Mesothelial cell of epicardium (in vitro differentiated cells): ENCODE results near the gene SFT2D3. TPM values are rescaled to one million over a fixed set of nuclear protein-coding genes. Genes with fewer than 3 reads are reported as not detected.

Source experiments
- DNase-seq, 2 experiments: peaks; one replicate each; pipeline ENCODE4 v3.0.0; 2021; ENCODE audit warnings: low spot score in 2 of 2; ENCODE audit not compliant: unreplicated experiment in 2 of 2
- H3K27ac Mint-ChIP-seq: 2 replicates; pipeline ENCODE4 v1.8.0; 2021; ENCODE audit warnings: mixed read lengths
- H3K27me3 Mint-ChIP-seq: 2 replicates; pipeline ENCODE4 v1.8.0; 2021; ENCODE audit warnings: low read depth, mixed read lengths
- H3K36me3 Mint-ChIP-seq: 2 replicates; pipeline ENCODE4 v1.8.0; 2021; ENCODE audit warnings: mixed read lengths
- H3K4me1 Mint-ChIP-seq: 2 replicates; pipeline ENCODE4 v1.8.0; 2021; ENCODE audit warnings: mixed read lengths
- H3K4me3 Mint-ChIP-seq: 2 replicates; pipeline ENCODE4 v1.8.0; 2021; ENCODE audit warnings: mild to moderate bottlenecking, moderate library complexity, mixed read lengths
- H3K9me3 Mint-ChIP-seq: 2 replicates; pipeline ENCODE4 v1.8.0; 2021; ENCODE audit warnings: mixed read lengths
- total RNA-seq: library from RNA; stranded (reverse); gene quantifications from 3 replicates; pipeline ENCODE4 v1.2.1, GENCODE V29; 2021
- TF ChIP-seq, protein P1 (sequence below): fragments of 200-600 bp; sonication (generic); IDR thresholded peaks from one replicate; pipeline ENCODE4 v1.5.0; 2021; ENCODE audit warnings: antibody characterized with exemption; ENCODE audit not compliant: unreplicated experiment

SFT2D3 gene
- total RNA-seq, 1 donor from 2014 or later, result 12.9 TPM

- Mint-ChIP-seq H3K36me3 (peaks cover 18% of the 10 kb centered on the region), H3K4me3 (no peak overlapping the region), H3K27ac (no peak overlapping the region), H3K4me1 (no peaks in the 10 kb centered on the region), H3K9me3 (no peaks in the 10 kb centered on the region), H3K27me3 (no peaks in the 10 kb centered on the region)
- TF ChIP-seq, protein P1, sequence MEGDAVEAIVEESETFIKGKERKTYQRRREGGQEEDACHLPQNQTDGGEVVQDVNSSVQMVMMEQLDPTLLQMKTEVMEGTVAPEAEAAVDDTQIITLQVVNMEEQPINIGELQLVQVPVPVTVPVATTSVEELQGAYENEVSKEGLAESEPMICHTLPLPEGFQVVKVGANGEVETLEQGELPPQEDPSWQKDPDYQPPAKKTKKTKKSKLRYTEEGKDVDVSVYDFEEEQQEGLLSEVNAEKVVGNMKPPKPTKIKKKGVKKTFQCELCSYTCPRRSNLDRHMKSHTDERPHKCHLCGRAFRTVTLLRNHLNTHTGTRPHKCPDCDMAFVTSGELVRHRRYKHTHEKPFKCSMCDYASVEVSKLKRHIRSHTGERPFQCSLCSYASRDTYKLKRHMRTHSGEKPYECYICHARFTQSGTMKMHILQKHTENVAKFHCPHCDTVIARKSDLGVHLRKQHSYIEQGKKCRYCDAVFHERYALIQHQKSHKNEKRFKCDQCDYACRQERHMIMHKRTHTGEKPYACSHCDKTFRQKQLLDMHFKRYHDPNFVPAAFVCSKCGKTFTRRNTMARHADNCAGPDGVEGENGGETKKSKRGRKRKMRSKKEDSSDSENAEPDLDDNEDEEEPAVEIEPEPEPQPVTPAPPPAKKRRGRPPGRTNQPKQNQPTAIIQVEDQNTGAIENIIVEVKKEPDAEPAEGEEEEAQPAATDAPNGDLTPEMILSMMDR, result no peak
- no peak for DNase-seq
These were observed 14.6 kb downstream of the SFT2D3 start for GRCh38 chr2:127715778-127716449.

GRCh38 chr2:127718271-127718670, 17.0 kb downstream of the SFT2D3 start:
- Mint-ChIP-seq H3K4me1 (no peaks in the 10 kb centered on the region), H3K27me3 (no peaks in the 10 kb centered on the region), H3K4me3 (no peak overlapping the region), H3K36me3 (peaks cover 31% of the 10 kb centered on the region), H3K9me3 (no peaks in the 10 kb centered on the region), H3K27ac (no peak overlapping the region)
- DNase-seq, result no peak
- TF ChIP-seq, protein P1, result no peak

GRCh38 chr2:127719301-127720218, 18.3 kb downstream of the SFT2D3 start:
- TF ChIP-seq, protein P1, result no peak
- Mint-ChIP-seq H3K4me3 (no peak overlapping the region), H3K4me1 (no peaks in the 10 kb centered on the region), H3K36me3 (peaks cover 32% of the 10 kb centered on the region), H3K27ac (no peak overlapping the region), H3K9me3 (no peaks in the 10 kb centered on the region), H3K27me3 (no peaks in the 10 kb centered on the region)
- DNase-seq, result no peak

DNA sequence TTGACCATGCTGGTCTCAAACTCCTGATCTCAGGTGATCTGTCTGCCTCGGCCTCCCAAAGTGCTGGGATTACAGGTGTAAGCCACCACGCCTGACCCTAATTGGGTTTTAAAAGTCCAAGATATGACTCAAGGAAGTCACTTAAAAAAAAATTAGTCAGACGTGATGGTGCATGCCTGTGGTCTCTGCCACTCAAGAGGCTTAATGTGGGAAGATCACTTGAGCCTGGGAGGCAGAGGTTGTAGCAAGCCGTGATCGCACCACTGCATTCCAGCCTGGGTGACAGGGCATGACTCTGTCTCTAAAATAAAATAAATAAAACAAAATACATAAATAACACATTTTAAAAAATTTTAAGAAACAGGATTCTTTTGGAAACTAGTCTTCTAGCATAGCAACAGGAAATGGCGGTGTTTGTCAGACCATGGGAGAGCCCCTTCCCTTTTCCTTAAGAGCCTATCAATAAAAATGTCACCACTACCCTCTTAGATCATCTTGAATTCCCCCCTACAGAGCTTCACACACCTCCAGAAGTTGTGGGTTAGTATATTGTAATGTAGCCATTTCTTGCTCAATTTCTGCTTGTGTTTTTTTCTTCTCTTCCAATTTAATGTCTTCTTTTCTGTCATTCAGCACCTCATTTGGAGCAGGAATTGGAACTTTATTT, 20.1 kb downstream of the SFT2D3 start:
- H3K27me3 Mint-ChIP-seq, result no peaks in the 10 kb centered on the region
- no peak for DNase-seq
- peaks cover 40% of the 10 kb centered on the region for H3K36me3 Mint-ChIP-seq
- no peaks in the 10 kb centered on the region for H3K4me1 Mint-ChIP-seq
- no peak overlapping the region for H3K27ac Mint-ChIP-seq
- TF ChIP-seq, protein P1, result no peak
- no peak overlapping the region for H3K4me3 Mint-ChIP-seq
- no peaks in the 10 kb centered on the region for H3K9me3 Mint-ChIP-seq

GRCh38 chr2:127721978-127722355, 20.7 kb downstream of the SFT2D3 start:
- no peak for DNase-seq
- no peaks in the 10 kb centered on the region for H3K4me1 Mint-ChIP-seq
- TF ChIP-seq, protein P1, result no peak
- H3K27me3 Mint-ChIP-seq, result no peaks in the 10 kb centered on the region
- no peak overlapping the region for H3K4me3 Mint-ChIP-seq
- H3K9me3 Mint-ChIP-seq, result no peaks in the 10 kb centered on the region
- H3K27ac Mint-ChIP-seq, result no peak overlapping the region
- H3K36me3 Mint-ChIP-seq, result peaks cover 40% of the 10 kb centered on the region
